Kidney (tissue), 14 donors: ENCODE results near the gene COL4A4. TPM values are rescaled to one million over a fixed set of nuclear protein-coding genes. Genes with fewer than 3 reads are reported as not detected.
A peak's percentile ranks its signal among the peaks of the same experiment; 100 is the strongest.

Experiments used
- DNase-seq, 5 donors: peaks; one replicate each; pipeline ENCODE4 v3.0.0-alpha.2; 2013 to 2020
- FAIRE-seq: peaks from 2 replicates; lab custom pipeline; 2012; peaks lifted over from hg19 to GRCh38; lab: Jason Lieb, UNC
- H3K27ac ChIP-seq, 2 donors: one replicate each; pipeline ENCODE4 v1.7.0; 2013; ENCODE audit warnings: low read depth in 2 of 2, low read length in 2 of 2, inconsistent platforms in 1 of 2
- H3K27me3 ChIP-seq: one replicate; pipeline ENCODE4 v1.7.1; 2013; ENCODE audit warnings: low read length, inconsistent platforms; ENCODE audit not compliant: control insufficient read depth, insufficient read depth
- H3K36me3 ChIP-seq, 3 donors: one replicate each; pipeline versions ENCODE4 v1.7.0 to v1.7.1; 2013; ENCODE audit warnings: low read length in 3 of 3, control low read depth in 1 of 3, inconsistent platforms in 1 of 3; ENCODE audit not compliant: insufficient read depth in 3 of 3, control insufficient read depth in 2 of 3
- H3K4me1 ChIP-seq, 3 donors: one replicate each; pipeline versions ENCODE4 v1.7.0 to v1.7.1; 2013; ENCODE audit warnings: low read length in 3 of 3, inconsistent platforms in 1 of 3, low read depth in 1 of 3; ENCODE audit not compliant: control insufficient read depth in 2 of 3, insufficient read depth in 2 of 3
- H3K4me3 ChIP-seq, 3 donors: one replicate each; pipeline versions ENCODE4 v1.7.0 to v1.8.1; 2013; ENCODE audit warnings: low read length in 3 of 3, control low read depth in 1 of 3, inconsistent platforms in 1 of 3
- H3K9ac ChIP-seq, 3 donors: one replicate each; pipeline versions ENCODE4 v1.7.0 to v1.7.1; 2013; ENCODE audit warnings: low read length in 3 of 3, control low read depth in 1 of 3, inconsistent platforms in 1 of 3
- H3K9me3 ChIP-seq, 3 donors: one replicate each; pipeline versions ENCODE4 v1.7.0 to v1.7.1; 2013; ENCODE audit warnings: low read length in 3 of 3, control low read depth in 1 of 3, inconsistent platforms in 1 of 3; ENCODE audit not compliant: control insufficient read depth in 2 of 3, insufficient read depth in 1 of 3
- intact Hi-C: fragments of 100-400 bp; cut with DNase I; formaldehyde crosslinking; loops from one replicate; pipeline ENCODE4 v1.11.1; 2022
- polyA plus RNA-seq: library from polyadenylated mRNA; stranded (reverse); fragments of 350-450 nt; fragmentation: Illumina TruSeq; extraction: RNeasy Lipid Tissue Mini Kit (QIAGEN cat#74804); gene quantifications from one replicate; pipeline ENCODE4 v1.2.3, GENCODE V29; 2014; ENCODE audit warnings: low read depth, low replicate concordance; ENCODE audit not compliant: insufficient read depth
- total RNA-seq: library from RNA; stranded (reverse); fragmentation: NEBNext Ultra II Directional; extraction: Animal tissue kit (Norgen Biotek cat#: 25700); gene quantifications from one replicate; pipeline ENCODE4 v1.2.1, GENCODE V29; 2021
- TF ChIP-seq, protein P1 (sequence below): IDR thresholded peaks from 3 replicates; pipeline ENCODE4 v1.5.1; 2012; ENCODE audit warnings: mild to moderate bottlenecking, moderate library complexity, borderline replicate concordance; ENCODE audit not compliant: insufficient read depth; ENCODE audit errors: extremely low read depth
- donor health status: control.
- donor health status: control.
- donor health status: control.
- donor health status: control.
- donor health status: control.
- donor health status: DM: yes; HTN: yes; CAD: no.
- donor health status: Normal renal cell carcinoma (clear cell type).

The COL4A4 gene
- total and polyA plus RNA-seq, 2 donors from 2014 or later, result 7.2 to 53.3 TPM

DNA sequence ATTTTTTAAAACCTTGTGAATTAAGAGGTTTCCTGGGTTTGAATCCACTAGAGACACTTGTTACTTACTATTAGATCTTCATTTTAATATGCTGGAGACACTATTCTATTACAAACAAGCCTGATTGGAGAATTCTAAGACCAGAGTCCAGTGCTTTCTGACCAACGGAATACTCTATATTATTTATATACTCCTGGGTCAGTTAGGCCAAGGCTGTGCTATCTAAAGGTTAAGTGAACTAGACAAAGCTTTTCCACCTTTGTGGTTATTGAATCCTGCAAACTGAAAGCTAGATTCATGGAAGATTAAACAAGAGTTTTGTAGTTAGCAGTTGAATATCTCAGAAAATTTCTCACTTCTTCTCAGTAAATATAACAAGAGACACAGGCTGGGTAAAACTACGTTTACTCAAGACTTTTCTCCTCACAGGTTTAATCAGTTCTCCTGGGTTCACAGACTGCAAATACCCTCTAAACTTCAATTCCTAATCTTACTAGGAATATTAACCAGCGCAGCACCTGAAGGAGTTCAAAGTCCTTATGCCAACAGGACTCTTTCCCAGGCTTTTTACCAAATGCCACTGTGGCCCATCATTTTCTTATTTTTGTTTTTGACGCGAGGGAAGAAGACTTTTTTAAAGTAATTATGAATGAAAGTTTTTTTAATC lies 66.4 kb downstream of the COL4A4 start:
- intact Hi-C loops, result no loop called here
- Histone ChIP-seq H3K4me3 (no peak overlapping the region), H3K4me1 (peaks cover 0 to 5% (median 4%) of the 10 kb centered on the region in 3 donors), H3K36me3 (peaks cover 0 to 7% (median 0%) of the 10 kb centered on the region in 3 donors), H3K27me3 (no peaks in the 10 kb centered on the region), H3K9ac (no peak overlapping the region), H3K27ac (peak overlapping the region in 1 of 2 donors; percentile 23), H3K9me3 (no peaks in the 10 kb centered on the region)
- FAIRE-seq, result no peak
- TF ChIP-seq, protein P1, sequence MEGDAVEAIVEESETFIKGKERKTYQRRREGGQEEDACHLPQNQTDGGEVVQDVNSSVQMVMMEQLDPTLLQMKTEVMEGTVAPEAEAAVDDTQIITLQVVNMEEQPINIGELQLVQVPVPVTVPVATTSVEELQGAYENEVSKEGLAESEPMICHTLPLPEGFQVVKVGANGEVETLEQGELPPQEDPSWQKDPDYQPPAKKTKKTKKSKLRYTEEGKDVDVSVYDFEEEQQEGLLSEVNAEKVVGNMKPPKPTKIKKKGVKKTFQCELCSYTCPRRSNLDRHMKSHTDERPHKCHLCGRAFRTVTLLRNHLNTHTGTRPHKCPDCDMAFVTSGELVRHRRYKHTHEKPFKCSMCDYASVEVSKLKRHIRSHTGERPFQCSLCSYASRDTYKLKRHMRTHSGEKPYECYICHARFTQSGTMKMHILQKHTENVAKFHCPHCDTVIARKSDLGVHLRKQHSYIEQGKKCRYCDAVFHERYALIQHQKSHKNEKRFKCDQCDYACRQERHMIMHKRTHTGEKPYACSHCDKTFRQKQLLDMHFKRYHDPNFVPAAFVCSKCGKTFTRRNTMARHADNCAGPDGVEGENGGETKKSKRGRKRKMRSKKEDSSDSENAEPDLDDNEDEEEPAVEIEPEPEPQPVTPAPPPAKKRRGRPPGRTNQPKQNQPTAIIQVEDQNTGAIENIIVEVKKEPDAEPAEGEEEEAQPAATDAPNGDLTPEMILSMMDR, result no peak
- DNase-seq, result peak in 2 of 5 donors; percentile 6 to 20

DNA sequence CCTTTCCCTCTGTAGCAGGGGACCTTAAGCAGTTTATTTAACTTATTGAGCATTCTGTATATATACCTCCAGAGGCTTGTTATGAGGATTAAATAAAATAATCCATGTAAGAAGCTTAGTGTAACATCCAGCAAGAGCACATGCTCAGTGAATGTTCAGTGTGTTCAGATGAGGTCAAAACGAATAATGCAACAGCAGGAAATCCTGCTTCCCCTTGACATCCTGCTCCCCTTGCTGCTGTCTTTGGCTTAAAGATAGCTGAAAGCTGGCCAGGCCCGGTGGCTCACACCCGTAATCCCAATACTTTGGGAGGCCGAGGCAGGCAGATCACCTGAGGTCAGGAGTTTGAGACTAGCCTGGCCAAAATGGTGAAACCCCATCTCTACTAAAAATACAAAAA lies 68.7 kb downstream of the COL4A4 start:
- Histone ChIP-seq H3K4me1 (peaks cover 0 to 5% (median 4%) of the 10 kb centered on the region in 3 donors), H3K9ac (no peak overlapping the region), H3K36me3 (peaks cover 0 to 5% (median 0%) of the 10 kb centered on the region in 3 donors), H3K27ac (no peak overlapping the region), H3K27me3 (no peaks in the 10 kb centered on the region), H3K9me3 (no peaks in the 10 kb centered on the region), H3K4me3 (no peak overlapping the region)
- FAIRE-seq, result no peak
- TF ChIP-seq, protein P1, result no peak
- intact Hi-C loops, result no loop called here
- no peak for DNase-seq

DNA sequence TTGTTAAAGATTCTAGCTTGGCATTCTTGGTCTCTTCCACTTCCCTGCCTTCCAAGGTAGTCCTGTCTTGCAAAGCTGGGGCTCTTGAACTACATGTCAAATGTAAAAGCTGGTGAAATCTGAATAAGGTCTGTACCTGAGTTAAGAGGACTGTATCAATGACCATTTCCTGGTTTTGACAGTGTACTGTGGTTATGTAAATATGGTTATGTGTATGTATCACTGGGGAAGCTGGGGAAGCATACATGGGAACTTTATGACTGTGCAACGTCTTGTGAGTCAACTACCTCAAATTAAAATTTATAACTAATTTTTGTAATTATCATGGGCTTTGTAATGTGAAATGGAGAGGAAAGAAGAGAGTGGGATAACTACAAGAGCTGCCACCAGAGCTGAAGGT lies 81.7 kb downstream of the COL4A4 start:
- FAIRE-seq (no peak), DNase-seq (no peak)
- Histone ChIP-seq H3K27me3 (no peaks in the 10 kb centered on the region), H3K27ac (no peak overlapping the region), H3K9me3 (no peaks in the 10 kb centered on the region), H3K4me1 (no peaks in the 10 kb centered on the region), H3K9ac (no peak overlapping the region), H3K4me3 (no peak overlapping the region), H3K36me3 (peaks cover 0 to 47% (median 28%) of the 10 kb centered on the region in 3 donors)
- intact Hi-C loops, result no loop called here
- TF ChIP-seq, protein P1, result no peak
